ENCODE results near the gene PDIA3.

The PDIA3 gene

DNA sequence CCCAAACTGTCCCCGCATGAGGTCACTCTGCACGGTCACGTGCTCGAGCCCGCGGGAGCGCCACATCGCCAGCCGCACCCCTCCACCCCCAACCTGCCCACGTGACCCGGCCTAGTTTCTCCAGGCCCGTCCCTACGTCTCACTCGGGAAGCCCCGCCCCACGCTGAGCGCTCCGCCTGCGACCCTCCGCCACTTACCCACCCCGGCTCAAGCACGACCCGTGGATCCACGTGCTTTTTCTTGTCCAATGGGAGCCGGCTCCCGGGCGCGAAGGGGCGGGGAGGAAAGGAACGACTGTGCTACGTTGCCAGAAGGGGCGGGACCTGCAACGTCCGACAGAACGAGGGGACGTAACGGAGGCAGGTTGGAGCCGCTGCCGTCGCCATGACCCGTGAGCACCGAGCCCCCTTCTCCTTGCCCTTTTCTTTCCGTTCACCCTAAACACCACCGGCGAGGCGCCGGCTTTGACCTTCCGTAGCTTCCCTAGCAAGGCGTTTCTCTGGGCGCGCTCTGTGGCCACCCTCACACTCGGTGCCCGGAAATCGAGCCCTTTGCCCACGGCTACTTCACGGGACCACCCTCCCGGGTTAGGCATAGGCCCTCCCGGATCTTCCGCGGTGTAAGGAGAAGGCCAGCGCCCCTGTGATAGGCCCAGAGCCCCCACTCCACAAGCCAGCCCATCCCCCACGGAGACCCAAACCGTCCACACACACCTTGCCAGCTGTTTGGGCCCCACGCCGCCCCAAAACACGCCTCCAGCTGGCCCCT lies 45.9 kb downstream of the PDIA3 start, which contains the start of gene SERF2:
Gene SERF2, plus strand, starts transcription at position 328 of the 768 bp plus-strand sequence. Its CDS starts 57 bp downstream, at position 385.
- Histone ChIP-seq H3K23ac (ENCODE audit: low read depth, low read length, poor library complexity) (peak within 1 kb of the TSS; percentile 1), H3K18ac (ENCODE audit: low read length) (peak within 1 kb of the TSS; percentile 92), H3K14ac (ENCODE audit: low read length) (peak within 1 kb of the TSS; percentile 97), H2BK120ac (ENCODE audit: low read depth, low read length) (no peak within 1 kb of the TSS), H3K4ac (ENCODE audit: low read length) (peak within 1 kb of the TSS; percentile 13), H4K8ac (ENCODE audit: low read depth, low read length) (no peak within 1 kb of the TSS), H3K4me3 (ENCODE audit: low read length in 2 of 2) (peak within 1 kb of the TSS; percentile 94 to 95), H3K27me3 (ENCODE audit: control insufficient read depth in 3 of 3, insufficient read depth in 3 of 3, low read depth in 1 of 3, low read length in 3 of 3) (no peaks in the 10 kb centered on the region), H2BK12ac (ENCODE audit: low read length) (no peak within 1 kb of the TSS), H3K4me1 (ENCODE audit: control insufficient read depth in 2 of 2, insufficient read depth in 1 of 2, low read depth in 1 of 2, low read length in 2 of 2) (peaks cover 9 to 10% of the 10 kb centered on the region in 2 donors), H2AFZ (ENCODE audit: low read length) (peak within 1 kb of the TSS; percentile 89), H4K91ac (ENCODE audit: low read depth, low read length, poor library complexity) (no peak within 1 kb of the TSS), H2BK5ac (ENCODE audit: low read length) (peak within 1 kb of the TSS; percentile 95), H3K4me2 (ENCODE audit: insufficient read depth, low read length, poor library complexity, severe bottlenecking) (peak within 1 kb of the TSS; percentile 72), H2BK15ac (ENCODE audit: low read length) (no peak within 1 kb of the TSS), H2AK5ac (ENCODE audit: low read depth, low read length) (peak within 1 kb of the TSS; percentile 81), H3K79me1 (ENCODE audit: low read depth, low read length) (peaks cover 3% of the 10 kb centered on the region), H3K27ac (replicated peaks; ENCODE audit: low read length) (peak within 1 kb of the TSS; percentile 59), H3K9me3 (replicated peaks in 1 of 2; ENCODE audit: control insufficient read depth in 2 of 2, insufficient read depth in 1 of 2, low read depth in 1 of 2, low read length in 2 of 2) (no peaks in the 10 kb centered on the region), H3K36me3 (replicated peaks in 1 of 2; ENCODE audit: control insufficient read depth in 2 of 2, insufficient read depth in 2 of 2, low read length in 2 of 2) (peaks cover 28 to 43% of the 10 kb centered on the region in 2 donors), H3K9ac (ENCODE audit: low read depth, low read length, poor library complexity) (peak within 1 kb of the TSS; percentile 97)
- WGBS, 2 donors (ENCODE audit: extremely low coverage in 2 of 2, insufficient read length in 2 of 2, insufficient replicate concordance in 1 of 2): no CpG with 5 or more reads among the region's 66 CpGs
- peak; percentile 98 for DNase-seq (ENCODE audit: low spot score)

- H2AK5ac ChIP-seq (ENCODE audit: low read depth, low read length): peak overlapping the region; percentile 81
- H2AFZ ChIP-seq (ENCODE audit: low read length): peak overlapping the region; percentile 89
- WGBS, 2 donors (ENCODE audit: extremely low coverage in 2 of 2, insufficient read length in 2 of 2, insufficient replicate concordance in 1 of 2): no CpG with 5 or more reads among the region's 33 CpGs
- H2BK5ac ChIP-seq (ENCODE audit: low read length): peak overlapping the region; percentile 95
- peak overlapping the region; percentile 72 for H3K4me2 ChIP-seq (ENCODE audit: insufficient read depth, low read length, poor library complexity, severe bottlenecking)
- peaks cover 9 to 10% of the 10 kb centered on the region in 2 donors for H3K4me1 ChIP-seq (ENCODE audit: control insufficient read depth in 2 of 2, insufficient read depth in 1 of 2, low read depth in 1 of 2, low read length in 2 of 2)
- no peak overlapping the region for H2BK15ac ChIP-seq (ENCODE audit: low read length)
- H3K36me3 ChIP-seq (replicated peaks in 1 of 2; ENCODE audit: control insufficient read depth in 2 of 2, insufficient read depth in 2 of 2, low read length in 2 of 2): peaks cover 30 to 47% of the 10 kb centered on the region in 2 donors
- no peak overlapping the region for H4K91ac ChIP-seq (ENCODE audit: low read depth, low read length, poor library complexity)
- H3K9me3 ChIP-seq (replicated peaks in 1 of 2; ENCODE audit: control insufficient read depth in 2 of 2, insufficient read depth in 1 of 2, low read depth in 1 of 2, low read length in 2 of 2): no peaks in the 10 kb centered on the region
- peak overlapping the region; percentile 1 for H3K23ac ChIP-seq (ENCODE audit: low read depth, low read length, poor library complexity)
- H3K18ac ChIP-seq (ENCODE audit: low read length): peak overlapping the region; percentile 92
- H3K9ac ChIP-seq (ENCODE audit: low read depth, low read length, poor library complexity): peak overlapping the region; percentile 97
- H3K79me1 ChIP-seq (ENCODE audit: low read depth, low read length): peaks cover 3% of the 10 kb centered on the region
- peak overlapping the region; percentile 13 for H3K4ac ChIP-seq (ENCODE audit: low read length)
- peak overlapping the region; percentile 94 to 95 for H3K4me3 ChIP-seq (ENCODE audit: low read length in 2 of 2)
- DNase-seq (ENCODE audit: low spot score): peak; percentile 12
- peak overlapping the region; percentile 55 for H3K27ac ChIP-seq (replicated peaks; ENCODE audit: low read length)
- H3K14ac ChIP-seq (ENCODE audit: low read length): peak overlapping the region; percentile 97
- H2BK12ac ChIP-seq (ENCODE audit: low read length): no peak overlapping the region
- no peak overlapping the region for H2BK120ac ChIP-seq (ENCODE audit: low read depth, low read length)
- no peaks in the 10 kb centered on the region for H3K27me3 ChIP-seq (ENCODE audit: control insufficient read depth in 3 of 3, insufficient read depth in 3 of 3, low read depth in 1 of 3, low read length in 3 of 3)
- H4K8ac ChIP-seq (ENCODE audit: low read depth, low read length): no peak overlapping the region
Observed at GRCh38 chr15:43792761-43793476, 46.7 kb downstream of the PDIA3 start.

DNA sequence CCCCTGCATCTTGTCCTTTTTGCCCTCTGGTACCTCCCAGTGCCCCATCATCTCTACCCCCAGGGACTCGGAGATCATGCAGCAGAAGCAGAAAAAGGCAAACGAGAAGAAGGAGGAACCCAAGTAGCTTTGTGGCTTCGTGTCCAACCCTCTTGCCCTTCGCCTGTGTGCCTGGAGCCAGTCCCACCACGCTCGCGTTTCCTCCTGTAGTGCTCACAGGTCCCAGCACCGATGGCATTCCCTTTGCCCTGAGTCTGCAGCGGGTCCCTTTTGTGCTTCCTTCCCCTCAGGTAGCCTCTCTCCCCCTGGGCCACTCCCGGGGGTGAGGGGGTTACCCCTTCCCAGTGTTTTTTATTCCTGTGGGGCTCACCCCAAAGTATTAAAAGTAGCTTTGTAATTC lies 47.4 kb downstream of the PDIA3 start:
- no peak overlapping the region for H2AK5ac ChIP-seq (ENCODE audit: low read depth, low read length)
- H3K23ac ChIP-seq (ENCODE audit: low read depth, low read length, poor library complexity): no peak overlapping the region
- peaks cover 3% of the 10 kb centered on the region for H3K79me1 ChIP-seq (ENCODE audit: low read depth, low read length)
- H3K27me3 ChIP-seq (ENCODE audit: control insufficient read depth in 3 of 3, insufficient read depth in 3 of 3, low read depth in 1 of 3, low read length in 3 of 3): no peaks in the 10 kb centered on the region
- no peak overlapping the region for H2BK120ac ChIP-seq (ENCODE audit: low read depth, low read length)
- no peak overlapping the region for H3K4ac ChIP-seq (ENCODE audit: low read length)
- H2BK5ac ChIP-seq (ENCODE audit: low read length): no peak overlapping the region
- H3K9ac ChIP-seq (ENCODE audit: low read depth, low read length, poor library complexity): peak overlapping the region; percentile 14
- DNase-seq (ENCODE audit: low spot score): no peak
- no peaks in the 10 kb centered on the region for H3K9me3 ChIP-seq (replicated peaks in 1 of 2; ENCODE audit: control insufficient read depth in 2 of 2, insufficient read depth in 1 of 2, low read depth in 1 of 2, low read length in 2 of 2)
- no peak overlapping the region for H4K91ac ChIP-seq (ENCODE audit: low read depth, low read length, poor library complexity)
- no peak overlapping the region for H3K14ac ChIP-seq (ENCODE audit: low read length)
- H3K27ac ChIP-seq (replicated peaks; ENCODE audit: low read length): no peak overlapping the region
- no peak overlapping the region for H3K4me2 ChIP-seq (ENCODE audit: insufficient read depth, low read length, poor library complexity, severe bottlenecking)
- no peak overlapping the region for H2BK15ac ChIP-seq (ENCODE audit: low read length)
- H3K4me1 ChIP-seq (ENCODE audit: control insufficient read depth in 2 of 2, insufficient read depth in 1 of 2, low read depth in 1 of 2, low read length in 2 of 2): peaks cover 9 to 10% of the 10 kb centered on the region in 2 donors
- H3K4me3 ChIP-seq (ENCODE audit: low read length in 2 of 2): peak overlapping the region; percentile 94 to 95
- no CpG with 5 or more reads among the region's 10 CpGs for WGBS, 2 donors (ENCODE audit: extremely low coverage in 2 of 2, insufficient read length in 2 of 2, insufficient replicate concordance in 1 of 2)
- H2AFZ ChIP-seq (ENCODE audit: low read length): no peak overlapping the region
- H4K8ac ChIP-seq (ENCODE audit: low read depth, low read length): no peak overlapping the region
- H3K18ac ChIP-seq (ENCODE audit: low read length): no peak overlapping the region
- peaks cover 30 to 52% of the 10 kb centered on the region in 2 donors for H3K36me3 ChIP-seq (replicated peaks in 1 of 2; ENCODE audit: control insufficient read depth in 2 of 2, insufficient read depth in 2 of 2, low read length in 2 of 2)
- H2BK12ac ChIP-seq (ENCODE audit: low read length): no peak overlapping the region
